Keratinocyte (primary cell): ENCODE results near the gene WRAP73.

Source experiments
- CTCF ChIP-seq, 3 experiments: IDR thresholded peaks in 1 of 3; conservative IDR thresholded peaks in 1 of 3; optimal IDR thresholded peaks in 1 of 3; 2 replicates in 2 of 3; 3 replicates in 1 of 3; pipeline versions ENCODE3 to v1.5.1; 2011; ENCODE audit warnings: low read length in 3 of 3, mild to moderate bottlenecking in 3 of 3, moderate library complexity in 2 of 3, control low read depth in 1 of 3, inconsistent platforms in 1 of 3; ENCODE audit not compliant: insufficient read depth in 2 of 3; ENCODE audit errors: extremely low read depth in 1 of 3
- EZH2 ChIP-seq: IDR thresholded peaks from one replicate; pipeline ENCODE4 v1.6.1; 2012; ENCODE audit warnings: inconsistent platforms, mild to moderate bottlenecking, low read length, moderate library complexity

- TF ChIP-seq CTCF (optimal IDR thresholded peaks at IDR 0.05 in 1 of 3, IDR thresholded peaks at IDR 0.05 in 1 of 3, conservative IDR thresholded peaks at IDR 0.05 in 1 of 3; ENCODE audit: extremely low read depth in 1 of 3, insufficient read depth in 2 of 3, low read length in 3 of 3) (no peak), EZH2 (no peak)
These were observed 10.8 kb upstream of the WRAP73 start for GRCh38 chr1:3660704-3661103.
